ENCODE data around the gene PIGP.

- no peak for TF ChIP-seq CTCF (IDR thresholded peaks at IDR 0.05)
- no peak for TF ChIP-seq EP300 (IDR thresholded peaks at IDR 0.05)
Measured at GRCh38 chr21:37093977-37094376, 21.1 kb upstream of the PIGP start.

Data from ovary (tissue), 3 donors.